Measurements from ENCODE around the gene SALL3.

SALL3 gene

GRCh38 chr18:78975292-78975691 lies 4.3 kb upstream of the SALL3 start:
- in situ Hi-C loops (cut with HindIII; ENCODE audit: low sequenced_read_pairs): no loop called here
- DNase-seq (ENCODE audit: low read depth, low spot score): no peak
- H3K4me3 ChIP-seq (ENCODE audit: low read depth, low read length): no peak overlapping the region
- no peak for TF ChIP-seq CTCF (IDR thresholded peaks at IDR 0.05; ENCODE audit: low read depth, low read length)

GRCh38 chr18:78975699-78976335 lies 3.8 kb upstream of the SALL3 start:
- in situ Hi-C loops (cut with HindIII; ENCODE audit: low sequenced_read_pairs): no loop called here
- TF ChIP-seq CTCF (IDR thresholded peaks at IDR 0.05; ENCODE audit: low read depth, low read length): no peak
- H3K4me3 ChIP-seq (ENCODE audit: low read depth, low read length): no peak overlapping the region
- no peak for DNase-seq (ENCODE audit: low read depth, low spot score)

- DNase-seq (ENCODE audit: low read depth, low spot score): no peak
- in situ Hi-C loops (cut with HindIII; ENCODE audit: low sequenced_read_pairs): no loop called here
- no peak overlapping the region for H3K4me3 ChIP-seq (ENCODE audit: low read depth, low read length)
- TF ChIP-seq CTCF (IDR thresholded peaks at IDR 0.05; ENCODE audit: low read depth, low read length): no peak
Measured at GRCh38 chr18:78976765-78977636, 2.6 kb upstream of the SALL3 start.

- H3K4me3 ChIP-seq (ENCODE audit: low read depth, low read length): no peak overlapping the region
- no peak for TF ChIP-seq CTCF (IDR thresholded peaks at IDR 0.05; ENCODE audit: low read depth, low read length)
- in situ Hi-C loops (cut with HindIII; ENCODE audit: low sequenced_read_pairs): no loop called here
- DNase-seq (ENCODE audit: low read depth, low spot score): no peak
Measured at GRCh38 chr18:78977637-78978348, 1.8 kb upstream of the SALL3 start.

GRCh38 chr18:78978349-78979055 lies 1.1 kb upstream of the SALL3 start:
- peak overlapping the region; percentile 38 for H3K4me3 ChIP-seq (ENCODE audit: low read depth, low read length)
- DNase-seq (ENCODE audit: low read depth, low spot score): peak; percentile 24
- in situ Hi-C loops (cut with HindIII; ENCODE audit: low sequenced_read_pairs): no loop called here
- TF ChIP-seq CTCF (IDR thresholded peaks at IDR 0.05; ENCODE audit: low read depth, low read length): no peak

Measured in astrocyte of the spinal cord (primary cell).